Measurements from ENCODE around the gene PRKAG2. TPM values are rescaled to one million over a fixed set of nuclear protein-coding genes. Genes with fewer than 3 reads are reported as not detected.

Gene PRKAG2
- 10 to 100 TPM in 3 of 4 donors, 1 to 10 TPM in 1; 8.9 to 35.1 (median 13.6) TPM for total RNA-seq

GRCh38 chr7:151876899-151877777 lies at the start of gene PRKAG2:
Gene PRKAG2, minus strand, starts transcription at chr7:151877115. Its CDS starts 495 bp downstream, at chr7:151876620.
- peak in 2 of 4 donors; percentile 62 to 63 for TF ChIP-seq POLR2A (IDR thresholded peaks at IDR 0.05)
- peak in 3 of 6 experiments; percentile 9 to 18 (median 10) for TF ChIP-seq CTCF (IDR thresholded peaks at IDR 0.05)
- peak within 1 kb of the TSS; percentile 86 to 98 (median 94) for H3K27ac ChIP-seq

GRCh38 chr7:151926336-151926712 lies 49.4 kb upstream of the PRKAG2 start:
- H3K27me3 ChIP-seq = peaks cover 0 to 7% (median 0%) of the 10 kb centered on the region in 4 donors
- 82 to 90% methylated on average over 3 of the region's 5 CpGs for WGBS, 2 donors
- intact Hi-C loops (cut with DNase I) = no loop called here
- H3K27ac ChIP-seq = peak overlapping the region in 3 of 4 donors; percentile 18 to 69 (median 27)
- H3K4me3 ChIP-seq = no peak overlapping the region
- peaks cover 5 to 39% (median 12%) of the 10 kb centered on the region in 3 donors for H3K4me1 ChIP-seq
- H3K9me3 ChIP-seq = no peaks in the 10 kb centered on the region
- TF ChIP-seq CTCF (IDR thresholded peaks at IDR 0.05) (no peak), POLR2A (IDR thresholded peaks at IDR 0.05) (no peak)
- H3K36me3 ChIP-seq = no peaks in the 10 kb centered on the region
- DNase-seq = no peak

More at GRCh38 chr7:151876899-151877777, at the start of gene PRKAG2:
- Histone ChIP-seq H3K9me3 (no peaks in the 10 kb centered on the region), H3K27me3 (no peaks in the 10 kb centered on the region), H3K4me3 (peak within 1 kb of the TSS; percentile 71 to 94 (median 80)), H3K4me1 (peaks cover 11 to 46% (median 15%) of the 10 kb centered on the region in 3 donors), H3K36me3 (no peaks in the 10 kb centered on the region)
- intact Hi-C loops (cut with DNase I) = no loop called here
- peak; percentile 54 for DNase-seq
- WGBS, 2 donors = 0% methylated on average over 7 of the region's 95 CpGs; no CpG with 5 or more reads in 1 of the 2 donors

- Histone ChIP-seq H3K4me3 (no peak overlapping the region), H3K9me3 (no peaks in the 10 kb centered on the region), H3K4me1 (peaks cover 5 to 39% (median 12%) of the 10 kb centered on the region in 3 donors), H3K27me3 (peaks cover 0 to 7% (median 0%) of the 10 kb centered on the region in 4 donors), H3K27ac (peak overlapping the region in 3 of 4 donors; percentile 18 to 69 (median 27)), H3K36me3 (no peaks in the 10 kb centered on the region)
- TF ChIP-seq CTCF (IDR thresholded peaks at IDR 0.05) (no peak), POLR2A (IDR thresholded peaks at IDR 0.05) (no peak)
- DNase-seq = no peak
- intact Hi-C loops (cut with DNase I) = no loop called here
- WGBS, 2 donors = 71 to 73% methylated on average over 18 to 21 of the region's 22 CpGs
Observed at GRCh38 chr7:151925446-151926335, 48.8 kb upstream of the PRKAG2 start.

GRCh38 chr7:151924508-151924907 lies 47.6 kb upstream of the PRKAG2 start:
- Histone ChIP-seq H3K9me3 (no peaks in the 10 kb centered on the region), H3K4me1 (peaks cover 5 to 44% (median 12%) of the 10 kb centered on the region in 3 donors), H3K36me3 (no peaks in the 10 kb centered on the region), H3K27ac (peak overlapping the region in 2 of 4 donors; percentile 73 to 89), H3K27me3 (no peaks in the 10 kb centered on the region), H3K4me3 (no peak overlapping the region)
- intact Hi-C loops (cut with DNase I) = no loop called here
- no peak for TF ChIP-seq CTCF (IDR thresholded peaks at IDR 0.05)
- TF ChIP-seq POLR2A (IDR thresholded peaks at IDR 0.05) = no peak
- DNase-seq = no peak
- WGBS, 2 donors = 88 to 94% methylated on average over 4 to 7 of the region's 8 CpGs
